OCI-LY1 (cell line): ENCODE measurements around the gene KRT75.

Experiments used
- CTCF ChIP-seq: fragments of 200-600 bp; sonication (generic), shearing (Covaris generic); IDR thresholded peaks from 2 replicates; pipeline ENCODE4 v1.5.1; 2017; ENCODE audit warnings: mild to moderate bottlenecking, antibody characterized with exemption, low read length, moderate library complexity, mixed read lengths
- EZH2 ChIP-seq: fragments of 200-600 bp; sonication (generic), shearing (Covaris generic); IDR thresholded peaks from 2 replicates; pipeline ENCODE4 v1.8.0; 2017; ENCODE audit warnings: borderline replicate concordance, mixed run types, mild to moderate bottlenecking, antibody characterized with exemption, low read length, moderate library complexity, mixed read lengths

GRCh38 chr12:52394836-52395405, 39.2 kb downstream of the KRT75 start:
- TF ChIP-seq CTCF (no peak), EZH2 (no peak)
